Measurements from ENCODE around the gene TMEM235.

Gene TMEM235

GRCh38 chr17:78255953-78256706, 24.7 kb downstream of the TMEM235 start:
- no peak for DNase-seq

DNA sequence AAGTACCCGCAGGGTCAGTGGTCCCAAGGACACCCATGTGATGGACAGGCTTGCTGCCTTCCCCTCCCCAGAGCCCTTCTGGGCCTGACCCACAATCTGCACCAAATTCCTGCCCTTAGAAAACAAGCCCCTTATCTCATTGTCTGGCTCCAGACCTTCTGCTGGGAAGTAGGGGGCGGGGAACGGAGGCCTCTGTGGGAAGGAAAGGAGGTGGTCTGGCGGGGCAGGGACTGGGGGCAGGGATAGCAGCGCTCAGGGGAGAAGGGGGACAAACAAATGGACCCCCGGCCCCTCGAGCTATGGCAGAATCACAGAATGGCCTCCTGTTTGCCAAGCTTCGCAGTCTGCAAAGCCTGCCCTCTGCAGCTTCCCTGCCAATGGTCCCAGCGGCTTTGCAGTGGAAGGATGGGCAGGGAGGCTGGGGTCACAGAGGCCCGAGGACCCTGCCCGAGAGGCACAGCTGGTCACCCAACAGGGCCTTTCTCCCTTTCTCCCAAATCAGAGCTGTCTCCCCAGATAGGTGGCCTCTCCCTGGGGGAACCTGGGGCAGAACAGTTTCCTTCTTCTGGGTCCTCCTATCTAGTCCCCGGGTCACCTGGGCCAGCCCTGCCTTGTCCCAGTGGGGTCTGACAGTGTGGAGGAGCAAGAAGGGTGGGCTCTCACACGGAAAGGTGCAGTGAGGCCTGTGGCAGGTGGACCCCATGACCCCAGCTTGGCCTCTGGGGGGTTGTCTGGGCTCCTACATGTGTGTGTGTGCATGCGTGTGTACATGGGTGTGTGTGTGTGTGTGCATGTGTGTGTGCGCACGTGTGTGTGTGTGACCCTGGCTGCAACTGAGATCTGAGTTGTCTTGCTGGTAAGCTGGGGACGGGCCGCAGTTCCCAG, 25.5 kb downstream of the TMEM235 start:
- DNase-seq, result no peak

DNA sequence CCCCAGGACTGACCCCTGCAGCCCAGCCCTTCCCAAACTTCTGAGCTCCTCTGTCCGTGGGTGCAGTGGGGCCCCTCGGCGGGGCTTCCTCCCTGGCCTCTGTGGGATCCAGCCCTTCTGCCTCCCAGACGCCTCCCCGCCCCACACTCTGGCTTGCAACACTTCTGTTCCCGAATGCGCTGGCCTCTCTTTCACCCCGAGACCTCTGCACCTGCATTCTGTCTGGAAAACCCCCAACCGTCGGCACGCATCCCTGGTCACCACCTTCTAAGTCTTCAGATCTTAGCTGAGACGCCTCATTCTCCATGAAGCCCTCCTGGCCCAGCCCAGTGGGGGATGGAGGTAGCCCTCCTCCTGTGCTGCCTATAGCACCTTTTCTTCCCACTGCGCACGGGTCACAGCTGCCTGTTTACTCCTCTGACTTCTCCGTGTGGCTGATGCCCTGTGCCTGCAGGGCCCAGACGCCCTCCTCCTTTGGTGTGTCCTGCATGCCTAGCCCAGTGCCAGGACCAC, 26.4 kb downstream of the TMEM235 start:
- no peak for DNase-seq

DNA sequence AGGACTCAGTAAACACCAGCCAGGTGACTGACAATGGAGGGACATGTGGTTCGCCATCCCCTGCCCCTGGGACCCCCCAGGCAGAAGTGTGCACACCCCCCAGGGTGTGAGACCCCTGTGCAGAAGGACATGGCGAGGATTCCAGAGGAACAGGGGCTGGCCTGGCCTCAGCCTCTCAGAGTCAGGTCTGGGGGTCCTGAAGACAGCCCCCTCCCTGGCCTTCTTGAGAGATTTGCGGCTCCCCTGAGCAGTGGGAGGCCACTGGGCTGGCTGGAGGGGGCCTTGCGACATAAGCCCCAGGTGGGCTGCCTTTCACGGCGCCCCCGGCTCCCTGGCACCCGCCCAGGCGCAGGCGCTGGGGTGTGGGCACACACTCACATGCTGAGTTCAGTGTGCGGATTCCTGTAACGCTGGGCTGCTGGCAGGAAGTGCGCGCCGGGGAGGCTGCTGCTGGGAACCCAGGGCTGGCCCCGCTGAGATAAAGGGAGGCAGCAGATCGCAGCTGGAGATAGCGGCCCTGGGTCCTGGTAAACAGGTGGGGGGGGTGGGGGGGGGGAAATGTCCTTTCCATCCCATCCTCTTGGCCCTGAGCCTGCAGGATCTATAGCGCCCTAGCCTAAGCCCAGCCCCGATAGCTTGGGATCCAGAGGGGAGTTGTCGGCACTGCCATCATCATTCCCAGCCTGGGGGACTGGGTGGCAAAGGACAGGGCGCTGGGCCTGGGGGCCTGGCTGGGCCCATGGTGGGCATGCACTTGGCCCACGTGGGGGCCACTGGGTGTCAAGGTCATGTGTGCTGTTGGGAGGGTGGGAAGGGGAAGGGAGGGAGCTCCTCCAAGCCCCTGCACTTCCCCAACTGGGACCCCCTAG, 27.1 kb downstream of the TMEM235 start:
- no peak for DNase-seq

- DNase-seq, result no peak
These were observed 27.7 kb downstream of the TMEM235 start for GRCh38 chr17:78259192-78259554.

DNA sequence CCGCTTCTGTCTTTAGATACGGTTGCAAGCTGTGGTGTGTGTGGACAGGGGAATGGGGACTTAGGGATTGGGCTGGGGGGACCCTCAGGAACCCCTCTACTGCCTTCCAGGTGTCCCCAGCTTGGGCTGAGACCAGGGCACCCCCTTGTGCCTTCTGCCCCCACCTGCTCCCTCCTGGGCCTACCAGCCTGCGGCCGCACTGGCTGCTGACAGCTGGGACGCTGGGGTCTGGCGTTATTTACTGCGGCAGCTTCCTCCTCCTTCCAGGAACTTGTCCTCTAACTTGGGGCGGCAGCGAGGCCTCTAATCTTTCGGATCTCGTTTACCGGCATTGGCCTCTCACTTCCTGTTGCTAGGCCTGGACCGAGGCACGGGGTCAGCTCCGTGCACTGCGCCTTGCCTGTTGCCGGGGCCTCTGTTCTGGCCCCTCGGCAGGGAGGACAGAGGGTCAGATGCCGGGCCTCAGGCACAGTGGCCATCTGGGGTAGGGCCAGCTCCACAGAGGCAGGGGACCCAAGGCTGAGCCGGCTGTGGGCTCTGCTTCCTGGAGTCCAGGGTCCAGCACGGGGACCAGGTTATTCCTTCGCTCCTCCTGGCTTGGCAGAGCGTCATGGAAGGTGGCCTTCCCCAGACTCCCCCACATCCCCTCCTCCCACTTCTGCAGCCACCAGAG, 31.8 kb downstream of the TMEM235 start:
- DNase-seq, result no peak

DNA sequence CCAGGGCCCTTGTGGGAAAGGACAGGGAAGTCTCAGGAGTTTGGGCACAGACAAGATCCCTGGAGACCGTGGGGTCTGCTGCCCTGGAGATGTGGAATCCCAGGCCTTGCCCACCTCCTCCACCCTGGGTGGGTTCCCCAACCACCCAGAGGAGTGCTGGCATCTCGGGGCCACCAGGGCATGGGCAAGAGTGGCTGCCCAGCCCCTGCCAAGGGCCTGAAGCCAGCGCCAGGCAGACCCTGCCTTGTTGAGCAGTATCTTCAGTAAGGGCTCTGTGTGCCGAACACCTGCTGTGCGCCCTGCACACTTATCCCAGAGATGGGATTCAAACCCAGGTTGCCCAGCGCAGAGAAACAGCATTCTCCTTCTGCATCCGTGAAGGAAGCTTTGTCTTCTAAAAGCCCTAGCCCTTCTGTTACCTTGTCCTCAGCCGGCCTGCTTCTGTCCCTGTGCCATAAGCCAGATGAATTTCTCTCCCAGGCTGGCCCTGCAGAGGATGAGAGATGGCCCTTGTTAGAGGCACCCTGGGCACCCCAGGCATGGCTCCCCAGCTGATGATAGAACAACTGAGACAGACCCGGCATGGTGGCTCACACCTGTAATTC, 32.4 kb downstream of the TMEM235 start:
- no peak for DNase-seq

GRCh38 chr17:78264590-78264989, 33.2 kb downstream of the TMEM235 start:
- DNase-seq, result no peak

DNA sequence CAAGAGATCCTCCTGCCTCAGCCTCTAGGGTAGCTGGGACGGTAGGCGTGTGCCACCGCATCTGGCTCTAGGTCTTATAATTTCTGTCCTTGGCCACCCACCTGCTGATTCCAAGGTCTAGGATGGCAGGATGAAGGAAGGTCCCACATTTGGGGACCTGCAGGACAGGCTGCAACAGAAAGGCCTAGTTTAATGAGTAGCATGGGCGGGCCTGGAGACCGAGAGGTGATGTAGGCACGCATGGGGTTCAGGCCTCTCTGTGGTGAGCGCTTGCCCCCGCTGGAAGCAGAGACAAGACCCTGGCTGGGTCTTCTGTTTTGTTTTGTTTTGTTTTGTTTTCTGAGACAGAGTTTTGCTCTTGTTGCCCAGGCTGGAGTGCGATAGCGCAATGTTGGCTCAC, 33.7 kb downstream of the TMEM235 start:
- DNase-seq, result no peak

GRCh38 chr17:78266231-78266631, 34.8 kb downstream of the TMEM235 start:
- no peak for DNase-seq

DNA sequence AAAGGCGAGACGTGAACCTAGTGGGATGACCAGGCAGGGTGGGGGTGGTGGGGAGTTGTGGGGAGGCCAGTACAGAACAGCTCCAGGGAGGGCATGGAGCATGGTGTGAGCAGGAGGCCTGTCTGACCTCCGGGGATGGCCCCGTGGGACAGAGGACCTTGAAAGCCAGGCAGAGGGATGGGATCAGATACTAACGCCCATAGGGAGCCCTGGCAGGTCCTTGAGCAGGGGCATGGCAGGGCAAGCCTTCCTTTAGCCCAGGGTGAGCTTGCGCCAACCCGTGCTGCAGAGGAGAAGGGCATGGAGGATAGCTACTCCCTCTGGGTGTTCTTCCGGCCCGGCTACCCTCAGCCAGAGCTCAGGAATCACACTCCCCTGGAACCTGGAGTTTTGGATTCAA, 35.3 kb downstream of the TMEM235 start:
- no peak for DNase-seq

GRCh38 chr17:78267253-78268073, 36.0 kb downstream of the TMEM235 start:
- DNase-seq, result no peak

DNA sequence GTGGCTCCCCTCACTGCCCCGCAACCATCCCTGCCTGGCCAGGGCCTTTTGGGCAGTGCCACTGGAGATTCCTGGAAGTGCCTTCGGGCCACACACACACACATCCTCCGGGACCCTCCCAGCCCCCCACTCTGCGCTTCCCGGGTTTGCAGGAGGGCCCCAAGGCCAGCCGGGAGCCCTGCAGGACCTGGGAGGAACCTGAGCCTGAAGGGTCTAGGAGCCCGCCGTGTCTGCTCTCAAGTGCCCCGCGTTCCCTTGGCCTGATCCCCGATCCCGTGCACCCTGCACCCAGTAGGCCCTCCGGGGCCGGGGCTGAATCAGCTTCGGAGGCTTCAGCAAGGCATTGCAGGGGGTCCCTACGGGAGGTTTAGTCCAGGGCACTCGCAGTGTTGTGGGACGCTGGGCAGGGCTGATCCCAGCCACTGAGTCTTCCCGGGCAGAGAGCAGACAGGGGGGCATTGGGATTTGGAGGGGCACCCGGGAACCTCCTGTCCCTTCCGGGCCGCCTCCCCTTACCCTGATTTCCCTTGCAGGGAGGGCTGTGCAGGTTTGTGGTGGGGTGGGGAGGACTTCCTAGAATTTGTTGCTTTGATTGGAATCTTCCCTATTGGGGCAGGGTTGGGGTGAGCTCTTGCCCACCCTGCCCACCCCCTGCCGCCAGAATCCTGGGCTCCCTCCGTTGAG, 36.9 kb downstream of the TMEM235 start:
- DNase-seq, result no peak

DNA sequence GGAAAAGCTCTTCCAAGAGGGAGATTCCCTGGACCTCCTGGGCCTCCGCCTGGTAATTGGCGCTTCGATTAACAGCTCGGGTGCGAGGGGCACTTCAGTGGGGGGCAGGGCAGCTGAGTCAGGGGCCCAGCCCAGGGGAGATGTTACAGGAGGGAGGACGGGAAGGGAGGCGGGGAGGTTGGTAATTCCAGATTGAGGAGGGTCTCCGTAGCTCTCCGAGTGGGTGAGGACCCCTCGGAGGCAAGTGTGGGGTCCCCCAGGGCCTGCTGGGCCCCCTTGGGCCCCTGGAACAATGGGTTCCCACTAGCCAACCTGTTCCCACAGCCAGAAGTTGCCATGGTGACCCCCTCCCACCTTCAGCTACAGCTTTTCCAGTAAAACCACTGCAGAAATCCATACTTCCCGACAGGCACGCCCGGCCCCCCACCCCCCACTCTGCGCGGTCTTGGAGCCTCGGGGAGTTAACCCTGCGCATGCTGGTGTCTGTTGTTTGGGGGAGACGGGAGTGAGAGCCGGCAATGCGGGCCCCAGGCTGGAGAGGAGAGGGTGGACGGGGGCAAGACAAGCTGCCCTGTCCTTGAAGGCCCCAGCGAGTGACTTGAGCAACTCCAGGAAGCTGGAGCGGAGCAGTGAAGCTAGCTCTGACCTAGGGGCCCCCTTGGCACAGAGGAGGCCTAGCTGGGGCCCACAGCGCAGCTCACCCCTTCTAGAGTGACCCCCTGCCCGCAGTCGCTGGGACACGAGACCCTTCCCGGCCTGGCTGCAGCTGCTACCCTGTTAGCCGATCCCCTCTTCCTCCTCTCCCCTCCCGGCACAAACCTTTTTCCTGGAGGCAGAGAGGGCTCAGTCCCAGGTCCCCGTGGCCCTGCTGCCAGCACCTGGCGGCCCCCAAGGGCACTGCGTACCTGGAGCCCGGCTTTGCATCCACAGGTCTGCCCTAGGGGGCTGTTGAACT, 37.8 kb downstream of the TMEM235 start:
- DNase-seq, result no peak

- DNase-seq, result no peak
These were observed 38.5 kb downstream of the TMEM235 start for GRCh38 chr17:78269955-78270381.

DNA sequence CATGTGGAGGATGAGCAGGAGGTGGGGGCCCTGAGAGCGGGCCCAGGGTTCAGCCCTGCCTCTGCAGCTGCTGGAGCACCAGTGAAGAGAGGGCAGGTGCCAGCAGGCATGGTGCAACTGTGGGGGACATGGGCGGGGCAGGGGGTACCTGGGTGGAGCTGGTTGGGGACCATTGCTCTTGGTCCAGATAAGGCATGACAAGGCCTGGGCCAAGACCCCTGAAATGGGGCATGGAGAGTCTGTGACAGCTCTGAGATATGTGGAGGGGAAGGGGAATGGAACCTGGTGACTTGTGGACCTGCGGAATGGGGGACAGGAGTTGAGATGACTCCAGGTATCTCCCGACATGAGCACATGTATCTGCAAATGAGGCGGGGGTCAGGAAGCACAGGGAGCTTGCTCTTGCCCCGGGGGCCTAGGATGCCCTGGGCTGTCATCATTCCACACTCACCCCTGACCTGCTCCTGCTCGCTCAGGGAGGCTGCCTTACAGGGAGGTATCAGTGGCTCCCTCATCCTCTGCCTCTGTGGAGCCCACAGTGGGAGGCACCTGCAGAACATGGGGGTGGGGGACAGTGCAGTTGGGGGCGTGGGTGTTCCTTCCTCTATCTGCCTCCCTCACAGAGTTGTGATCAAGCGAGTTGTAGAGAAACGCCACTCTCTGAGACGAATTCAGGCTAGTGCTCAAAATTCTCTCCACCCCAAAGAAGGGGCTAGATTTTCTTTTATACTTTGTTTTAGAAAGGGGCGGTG, 40.2 kb downstream of the TMEM235 start:
- DNase-seq, result no peak

DNA sequence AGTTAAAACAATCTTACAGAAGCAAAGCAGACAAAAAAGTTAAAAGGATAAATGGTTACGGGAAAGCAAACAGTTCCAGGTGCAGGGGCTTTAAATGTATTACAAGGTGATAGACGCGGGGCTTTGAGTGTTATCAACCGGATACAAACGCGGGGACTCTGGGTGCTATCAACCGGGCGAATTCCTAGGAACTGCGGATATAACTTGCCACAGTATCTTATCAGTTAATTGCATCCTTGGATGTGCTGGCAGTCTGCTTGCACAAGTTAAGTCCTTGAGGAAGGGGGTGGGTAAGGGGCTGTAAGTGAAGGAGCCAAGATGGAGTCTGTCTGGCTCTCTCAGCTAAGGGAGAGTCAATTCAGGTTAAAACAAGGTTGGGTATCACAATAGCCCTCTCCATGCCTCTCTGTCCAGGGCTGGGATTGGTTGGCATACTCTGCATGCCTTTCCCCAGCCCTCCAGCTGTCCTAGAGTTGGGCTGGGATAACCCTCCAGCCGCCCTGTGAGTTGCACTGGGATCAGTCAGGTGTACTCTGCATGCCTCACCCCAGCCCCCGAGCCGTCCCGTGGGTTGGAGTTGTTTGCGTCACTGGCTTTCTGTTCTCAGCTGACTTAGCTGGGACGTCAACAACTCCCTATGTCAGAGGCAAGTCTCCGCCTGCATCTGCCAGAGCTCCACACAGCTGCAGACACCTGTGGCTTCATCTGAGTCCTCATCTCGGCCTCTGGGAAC, 40.9 kb downstream of the TMEM235 start:
- DNase-seq, result no peak

GRCh38 chr17:78272914-78273258, 41.5 kb downstream of the TMEM235 start:
- no peak for DNase-seq

Data from DMS79 treated with DMSO at 0.1 percent for 48 hours (cell line).